Neural progenitor cell (in vitro differentiated cells): ENCODE data around the gene C9orf72. TPM values are rescaled to one million over a fixed set of nuclear protein-coding genes. Genes with fewer than 3 reads are reported as not detected.

ENCODE experiments used
- DNase-seq: peaks from one replicate; pipeline ENCODE4 v3.0.0-alpha.2; 2016; ENCODE audit warnings: low spot score
- H2AFZ ChIP-seq: fragments of 200-600 bp; sonication (generic); replicated peaks from 2 replicates; pipeline ENCODE4 v1.6.1; 2016; ENCODE audit warnings: antibody characterized with exemption
- H3F3A ChIP-seq: fragments of 200-600 bp; sonication (generic); 2 replicates; pipeline ENCODE4 v1.6.1; 2016; ENCODE audit warnings: antibody characterized with exemption, low read depth
- H3K27ac ChIP-seq: fragments of 200-600 bp; sonication (generic); 2 replicates; pipeline ENCODE4 v1.5.1; 2016; ENCODE audit warnings: mild to moderate bottlenecking
- H3K27me3 ChIP-seq: fragments of 200-600 bp; sonication (generic); 2 replicates; pipeline ENCODE4 v1.6.1; 2016; ENCODE audit warnings: mild to moderate bottlenecking, moderate library complexity
- H3K36me3 ChIP-seq: fragments of 200-600 bp; sonication (generic); 2 replicates; pipeline ENCODE4 v1.5.1; 2016
- H3K4me1 ChIP-seq: fragments of 200-600 bp; sonication (generic); 2 replicates; pipeline ENCODE4 v1.6.1; 2016; ENCODE audit warnings: mixed run types
- H3K4me2 ChIP-seq: fragments of 200-600 bp; sonication (generic); 2 replicates; pipeline ENCODE4 v1.6.1; 2016
- H3K4me3 ChIP-seq: fragments of 200-600 bp; sonication (generic); 2 replicates; pipeline ENCODE4 v1.5.1; 2016
- H3K79me2 ChIP-seq: fragments of 200-600 bp; sonication (generic); 2 replicates; pipeline ENCODE4 v1.6.1; 2016; ENCODE audit warnings: low read depth
- H3K9ac ChIP-seq: fragments of 200-600 bp; sonication (generic); 2 replicates; pipeline ENCODE4 v1.6.1; 2016
- H3K9me3 ChIP-seq: fragments of 200-600 bp; sonication (generic); 2 replicates; pipeline ENCODE4 v1.5.1; 2016; ENCODE audit warnings: low read depth
- H4K20me1 ChIP-seq: fragments of 200-600 bp; sonication (generic); 2 replicates; pipeline ENCODE4 v1.6.1; 2016; ENCODE audit warnings: low read depth
- H3K27ac Mint-ChIP-seq: 3 replicates; pipeline ENCODE4 v1.8.0; 2021; ENCODE audit warnings: mixed read lengths
- H3K27me3 Mint-ChIP-seq: 2 replicates; pipeline ENCODE4 v1.8.0; 2022; ENCODE audit warnings: low read depth, mild to moderate bottlenecking, inconsistent platforms, moderate library complexity, mixed read lengths; ENCODE audit not compliant: insufficient read depth
- H3K36me3 Mint-ChIP-seq: 3 replicates; pipeline ENCODE4 v1.8.0; 2021; ENCODE audit warnings: mixed read lengths
- H3K4me1 Mint-ChIP-seq: 3 replicates; pipeline ENCODE4 v1.8.0; 2021; ENCODE audit warnings: mixed read lengths
- H3K4me3 Mint-ChIP-seq: 3 replicates; pipeline ENCODE4 v1.8.0; 2021; ENCODE audit warnings: mild to moderate bottlenecking, moderate library complexity, mixed read lengths
- H3K9me3 Mint-ChIP-seq: 3 replicates; pipeline ENCODE4 v1.8.0; 2020; ENCODE audit warnings: mixed read lengths
- CTCF ChIP-seq: fragments of 200-600 bp; sonication (generic); IDR thresholded peaks from 2 replicates; pipeline ENCODE4 v1.5.1; 2017; ENCODE audit warnings: antibody characterized with exemption, mild to moderate bottlenecking
- EZH2 ChIP-seq: fragments of 200-600 bp; sonication (generic); IDR thresholded peaks from 2 replicates; pipeline ENCODE4 v1.6.1; 2017; ENCODE audit warnings: antibody characterized with exemption, mild to moderate bottlenecking, moderate library complexity
- EZH2phosphoT487 ChIP-seq: fragments of 200-600 bp; sonication (generic); IDR thresholded peaks from 2 replicates; pipeline ENCODE4 v1.6.1; 2017; ENCODE audit warnings: antibody characterized with exemption
- total RNA-seq: library from RNA; depleted of rRNA; stranded (reverse); fragments of >200 nt; gene quantifications from 2 replicates; pipeline ENCODE4 v1.2.3, GENCODE V29; 2015; ENCODE audit warnings: low replicate concordance

C9orf72 gene
- total RNA-seq, 1 donor from 2014 or later, result 107 TPM

- DNase-seq, result no peak
- TF ChIP-seq EZH2, result no peak
- no peak for TF ChIP-seq EZH2phosphoT487
- TF ChIP-seq CTCF, result no peak
- Histone ChIP-seq H4K20me1 (peaks cover 24% of the 10 kb centered on the region), H3K4me3 (no peak overlapping the region), H3K4me2 (no peak overlapping the region), H3K36me3 (peaks cover 11% of the 10 kb centered on the region), H3K9ac (no peak overlapping the region), H3K79me2 (peaks cover 67% of the 10 kb centered on the region), H3K9me3 (no peaks in the 10 kb centered on the region), H3K4me1 (peaks cover 12% of the 10 kb centered on the region), H3F3A (peaks cover 26% of the 10 kb centered on the region), H3K27ac (no peak overlapping the region), H2AFZ (no peak overlapping the region), H3K27me3 (no peaks in the 10 kb centered on the region)
- Mint-ChIP-seq H3K9me3 (no peaks in the 10 kb centered on the region), H3K4me3 (no peak overlapping the region), H3K36me3 (peaks cover 15% of the 10 kb centered on the region), H3K27me3 (peaks cover 3% of the 10 kb centered on the region), H3K27ac (no peak overlapping the region), H3K4me1 (peaks cover 25% of the 10 kb centered on the region)
Observed at GRCh38 chr9:27569406-27569805, 3.9 kb downstream of the C9orf72 start.

- Mint-ChIP-seq H3K27ac (no peak overlapping the region), H3K27me3 (no peaks in the 10 kb centered on the region), H3K36me3 (peaks cover 20% of the 10 kb centered on the region), H3K9me3 (no peaks in the 10 kb centered on the region), H3K4me1 (peaks cover 4% of the 10 kb centered on the region), H3K4me3 (no peak overlapping the region)
- H3F3A ChIP-seq, result no peaks in the 10 kb centered on the region
- no peaks in the 10 kb centered on the region for H3K4me1 ChIP-seq
- H3K4me2 ChIP-seq, result no peak overlapping the region
- no peak overlapping the region for H2AFZ ChIP-seq
- TF ChIP-seq CTCF (no peak), EZH2 (no peak)
- H3K9ac ChIP-seq, result no peak overlapping the region
- H4K20me1 ChIP-seq, result peaks cover 13% of the 10 kb centered on the region
- H3K36me3 ChIP-seq, result peaks cover 27% of the 10 kb centered on the region
- peaks cover 49% of the 10 kb centered on the region for H3K79me2 ChIP-seq
- no peak overlapping the region for H3K27ac ChIP-seq
- no peak for DNase-seq
- H3K27me3 ChIP-seq, result no peaks in the 10 kb centered on the region
- no peak overlapping the region for H3K4me3 ChIP-seq
- H3K9me3 ChIP-seq, result no peaks in the 10 kb centered on the region
Observed at GRCh38 chr9:27566118-27566517, 7.2 kb downstream of the C9orf72 start.

GRCh38 chr9:27565696-27566095 is 7.6 kb downstream of the C9orf72 start:
- H3K4me2 ChIP-seq, result no peak overlapping the region
- no peaks in the 10 kb centered on the region for H3K4me1 ChIP-seq
- Mint-ChIP-seq H3K27me3 (no peaks in the 10 kb centered on the region), H3K4me3 (no peak overlapping the region), H3K27ac (no peak overlapping the region), H3K9me3 (no peaks in the 10 kb centered on the region), H3K36me3 (peaks cover 17% of the 10 kb centered on the region), H3K4me1 (peaks cover under 1% of the 10 kb centered on the region)
- H4K20me1 ChIP-seq, result peaks cover 12% of the 10 kb centered on the region
- H3K79me2 ChIP-seq, result peaks cover 45% of the 10 kb centered on the region
- no peak overlapping the region for H3K4me3 ChIP-seq
- peaks cover 31% of the 10 kb centered on the region for H3K36me3 ChIP-seq
- no peaks in the 10 kb centered on the region for H3K9me3 ChIP-seq
- H3K27ac ChIP-seq, result no peak overlapping the region
- no peaks in the 10 kb centered on the region for H3K27me3 ChIP-seq
- no peaks in the 10 kb centered on the region for H3F3A ChIP-seq
- no peak for DNase-seq
- no peak overlapping the region for H3K9ac ChIP-seq
- TF ChIP-seq EZH2phosphoT487 (no peak), CTCF (no peak), EZH2 (no peak)
- no peak overlapping the region for H2AFZ ChIP-seq

- no peak for DNase-seq
- no peak overlapping the region for H3K4me3 ChIP-seq
- peaks cover 35% of the 10 kb centered on the region for H3K79me2 ChIP-seq
- H3F3A ChIP-seq, result no peaks in the 10 kb centered on the region
- H3K27me3 ChIP-seq, result no peaks in the 10 kb centered on the region
- peaks cover 12% of the 10 kb centered on the region for H4K20me1 ChIP-seq
- peaks cover 16% of the 10 kb centered on the region for H3K36me3 Mint-ChIP-seq
- H3K4me1 ChIP-seq, result no peaks in the 10 kb centered on the region
- TF ChIP-seq EZH2phosphoT487 (no peak), CTCF (no peak), EZH2 (no peak)
- peaks cover 39% of the 10 kb centered on the region for H3K36me3 ChIP-seq
- no peaks in the 10 kb centered on the region for H3K9me3 Mint-ChIP-seq
- H3K4me1 Mint-ChIP-seq, result no peaks in the 10 kb centered on the region
- H3K27ac ChIP-seq, result no peak overlapping the region
- H3K4me2 ChIP-seq, result no peak overlapping the region
- H2AFZ ChIP-seq, result no peak overlapping the region
- H3K4me3 Mint-ChIP-seq, result no peak overlapping the region
- no peak overlapping the region for H3K27ac Mint-ChIP-seq
- H3K9ac ChIP-seq, result no peak overlapping the region
- no peaks in the 10 kb centered on the region for H3K9me3 ChIP-seq
- H3K27me3 Mint-ChIP-seq, result no peaks in the 10 kb centered on the region
Observed at GRCh38 chr9:27564670-27565069, 8.6 kb downstream of the C9orf72 start.
